ENCODE data around the gene AGXT2.
A peak's percentile ranks its signal among the peaks of the same experiment; 100 is the strongest.

AGXT2 gene

GRCh38 chr5:34959323-34959722, 88.4 kb downstream of the AGXT2 start:
- peak; percentile 33 for DNase-seq (ENCODE audit: low read depth, low spot score)
- no peak for TF ChIP-seq CTCF (IDR thresholded peaks at IDR 0.05; ENCODE audit: insufficient read depth, low read length, missing control alignments)
- CTCF ChIA-PET: interaction anchor here (1.1 to 7.4 kb wide), 9 partner anchors 9 to 47 kb away, joined by 3 to 72 read pairs (median 5); no protein-coding TSS in a partner anchor
- POLR2A ChIA-PET: no interaction called here
- H3K4me3 ChIP-seq (ENCODE audit: low read depth, low read length): no peak overlapping the region

DNA sequence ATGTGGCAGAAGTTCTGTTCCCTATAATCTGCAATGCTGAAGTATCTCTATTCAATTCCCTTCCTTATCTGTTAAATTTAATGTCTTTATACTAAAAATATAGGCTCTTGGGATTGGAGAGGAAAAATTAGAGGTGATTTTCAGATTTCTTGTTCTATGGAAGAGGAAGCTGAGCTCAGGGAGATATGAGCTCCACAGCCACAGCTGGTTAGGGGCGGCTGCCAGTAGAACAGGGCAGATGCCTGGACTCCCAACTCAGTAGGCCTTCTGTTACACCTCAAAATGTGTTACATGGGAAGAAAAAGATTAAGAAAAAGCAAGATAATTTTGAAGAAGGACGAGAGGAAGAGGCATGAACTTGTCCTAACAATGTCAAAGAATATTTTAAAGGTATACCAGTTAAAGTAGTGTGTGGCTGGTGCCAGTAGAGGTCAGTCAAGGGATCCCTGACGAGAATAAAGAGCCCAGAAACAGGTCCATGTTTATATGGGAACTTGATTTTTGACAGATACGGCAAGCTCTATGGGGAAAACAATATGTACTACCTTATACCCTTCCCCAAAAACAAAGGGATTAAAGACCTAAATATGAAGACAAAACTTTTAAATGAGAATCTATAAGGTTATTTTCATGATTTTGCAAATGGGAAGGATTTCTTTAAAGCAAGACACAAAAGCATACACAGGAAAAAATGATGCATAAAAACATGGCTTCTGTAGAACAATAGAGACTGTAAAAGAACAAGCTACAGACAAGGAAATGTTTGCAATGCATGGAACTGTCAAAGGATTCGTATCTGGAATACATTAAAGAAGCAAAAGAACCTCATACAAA, 89.7 kb downstream of the AGXT2 start:
- H3K4me3 ChIP-seq (ENCODE audit: low read depth, low read length): no peak overlapping the region
- CTCF ChIA-PET: interaction anchor here (0.7 to 7.4 kb wide), 21 partner anchors 8 to 977 kb away, joined by 3 to 72 read pairs (median 5); no protein-coding TSS in a partner anchor
- DNase-seq (ENCODE audit: low read depth, low spot score): no peak
- peak; percentile 54 for TF ChIP-seq CTCF (IDR thresholded peaks at IDR 0.05; ENCODE audit: insufficient read depth, low read length, missing control alignments)
- POLR2A ChIA-PET: no interaction called here

DNA sequence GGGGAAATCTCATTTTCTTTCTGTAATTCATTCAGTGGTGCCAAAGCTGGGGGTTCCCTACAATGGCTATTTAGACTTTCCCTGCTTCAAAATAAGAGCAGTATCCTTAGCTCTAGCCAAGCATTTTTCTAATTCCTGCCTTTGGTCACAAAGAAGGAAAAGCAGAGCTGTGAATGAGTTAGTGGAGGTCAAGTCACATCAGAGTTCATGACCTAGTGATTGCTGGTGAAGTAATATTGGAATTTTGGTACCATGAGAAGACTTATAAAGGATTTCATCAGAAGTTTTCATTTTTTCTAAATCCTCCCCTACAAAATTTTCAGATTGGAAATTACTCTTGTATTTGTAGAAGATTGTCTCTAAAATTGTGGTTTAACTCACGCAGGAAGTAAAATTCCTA, 90.4 kb downstream of the AGXT2 start:
- no peak for TF ChIP-seq CTCF (IDR thresholded peaks at IDR 0.05; ENCODE audit: insufficient read depth, low read length, missing control alignments)
- DNase-seq (ENCODE audit: low read depth, low spot score): peak; percentile 9
- POLR2A ChIA-PET: no interaction called here
- CTCF ChIA-PET: interaction anchor here (0.7 to 7.4 kb wide), 12 partner anchors 10 to 225 kb away, joined by 3 to 72 read pairs (median 5); no protein-coding TSS in a partner anchor
- no peak overlapping the region for H3K4me3 ChIP-seq (ENCODE audit: low read depth, low read length)

Data from AG04449 (cell line).